ENCODE data around the gene AGRN. TPM values are rescaled to one million over a fixed set of nuclear protein-coding genes. Genes with fewer than 3 reads are reported as not detected.
"Not testable (repeated sequence)": the region's sequence is repeated elsewhere in the genome, so short reads cannot be mapped to it uniquely, and the experiment has no call there.

The AGRN gene
- total RNA-seq, 1 experiment from 2014 or later = 184 TPM

DNA sequence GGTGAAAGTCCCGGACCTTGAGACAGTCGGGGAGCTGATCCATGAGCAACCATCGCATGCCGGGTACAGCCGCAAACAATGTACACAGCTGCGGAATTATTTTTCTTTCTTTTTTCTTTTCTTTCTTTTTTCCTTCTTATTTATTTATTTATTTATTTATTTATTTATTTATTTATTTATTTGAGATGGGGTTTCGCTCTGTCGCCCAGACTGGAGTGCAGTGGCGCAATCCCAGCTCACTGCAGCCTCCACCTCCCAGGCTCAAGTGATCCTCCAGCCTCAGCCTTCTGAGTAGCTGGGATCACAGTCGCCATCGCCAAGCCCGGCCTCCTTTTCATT is 35.5 kb upstream of the AGRN start:
- H3K4me3 Mint-ChIP-seq = no peak overlapping the region
- H3K4me1 Mint-ChIP-seq = no peaks in the 10 kb centered on the region
- H3K27me3 Mint-ChIP-seq (ENCODE audit: low read depth) = peaks cover 64% of the 10 kb centered on the region
- ChIA-PET CTCF (interaction anchor here (0.5 to 6.3 kb wide), 35 partner anchors 9 to 307 kb away, joined by 3 to 77 read pairs (median 4); partner anchors contain the start of genes HES4, ISG15, PLEKHN1 and RNF223), POLR2A (interaction anchor here (1.2 kb wide), 1 partner anchor 56 kb away, joined by 5 read pairs; no protein-coding TSS in a partner anchor)
- ATAC-seq = no peak
- TF ChIP-seq, protein P1, sequence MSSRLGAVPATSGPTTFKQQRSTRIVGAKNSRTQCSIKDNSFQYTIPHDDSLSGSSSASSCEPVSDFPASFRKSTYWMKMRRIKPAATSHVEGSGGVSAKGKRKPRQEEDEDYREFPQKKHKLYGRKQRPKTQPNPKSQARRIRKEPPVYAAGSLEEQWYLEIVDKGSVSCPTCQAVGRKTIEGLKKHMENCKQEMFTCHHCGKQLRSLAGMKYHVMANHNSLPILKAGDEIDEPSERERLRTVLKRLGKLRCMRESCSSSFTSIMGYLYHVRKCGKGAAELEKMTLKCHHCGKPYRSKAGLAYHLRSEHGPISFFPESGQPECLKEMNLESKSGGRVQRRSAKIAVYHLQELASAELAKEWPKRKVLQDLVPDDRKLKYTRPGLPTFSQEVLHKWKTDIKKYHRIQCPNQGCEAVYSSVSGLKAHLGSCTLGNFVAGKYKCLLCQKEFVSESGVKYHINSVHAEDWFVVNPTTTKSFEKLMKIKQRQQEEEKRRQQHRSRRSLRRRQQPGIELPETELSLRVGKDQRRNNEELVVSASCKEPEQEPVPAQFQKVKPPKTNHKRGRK (CRISPR knock-in tag; IDR thresholded peaks at IDR 0.05; ENCODE audit: borderline replicate concordance) = no peak
- TF ChIP-seq HMGA2 (CRISPR knock-in tag; IDR thresholded peaks at IDR 0.05) = peak; percentile 32; the same call in 1 of the 2 replicates
- H3K27ac Mint-ChIP-seq = no peak overlapping the region
- H3K9me3 Mint-ChIP-seq = peaks cover 12% of the 10 kb centered on the region
- DNase-seq (ENCODE audit: low spot score) = no peak
- H3K36me3 Mint-ChIP-seq = no peaks in the 10 kb centered on the region

DNA sequence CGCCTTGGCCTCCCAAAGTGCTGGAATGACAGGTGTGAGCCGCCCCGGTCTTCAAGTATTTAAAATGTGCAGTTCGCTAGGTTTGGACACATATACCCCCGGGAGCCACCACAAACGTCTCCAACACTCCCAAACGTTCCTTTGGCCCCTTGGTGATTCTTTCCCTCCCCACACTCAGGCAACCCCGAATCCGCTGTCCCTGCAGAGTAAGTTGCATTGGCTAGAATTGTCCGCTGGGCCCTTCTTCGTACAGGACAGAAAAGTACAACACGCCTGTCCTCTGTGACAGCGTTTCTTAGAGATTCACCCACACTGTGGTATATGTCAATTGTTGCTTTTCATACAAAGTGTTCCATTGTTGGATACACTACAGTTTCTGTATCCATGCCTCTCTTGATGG is 34.8 kb upstream of the AGRN start:
- Mint-ChIP-seq H3K27me3 (ENCODE audit: low read depth) (peaks cover 71% of the 10 kb centered on the region), H3K9me3 (peaks cover 12% of the 10 kb centered on the region), H3K36me3 (no peaks in the 10 kb centered on the region), H3K27ac (no peak overlapping the region), H3K4me3 (no peak overlapping the region), H3K4me1 (no peaks in the 10 kb centered on the region)
- CTCF ChIA-PET = interaction anchor here (0.7 to 6.3 kb wide), 19 partner anchors 9 to 307 kb away, joined by 3 to 77 read pairs (median 6); partner anchors contain the start of genes HES4, PLEKHN1 and UBE2J2
- POLR2A ChIA-PET = interaction anchor here (1.2 kb wide), 1 partner anchor 56 kb away, joined by 5 read pairs; no protein-coding TSS in a partner anchor
- ATAC-seq (no peak), DNase-seq (ENCODE audit: low spot score) (no peak)
- TF ChIP-seq, protein P2, sequence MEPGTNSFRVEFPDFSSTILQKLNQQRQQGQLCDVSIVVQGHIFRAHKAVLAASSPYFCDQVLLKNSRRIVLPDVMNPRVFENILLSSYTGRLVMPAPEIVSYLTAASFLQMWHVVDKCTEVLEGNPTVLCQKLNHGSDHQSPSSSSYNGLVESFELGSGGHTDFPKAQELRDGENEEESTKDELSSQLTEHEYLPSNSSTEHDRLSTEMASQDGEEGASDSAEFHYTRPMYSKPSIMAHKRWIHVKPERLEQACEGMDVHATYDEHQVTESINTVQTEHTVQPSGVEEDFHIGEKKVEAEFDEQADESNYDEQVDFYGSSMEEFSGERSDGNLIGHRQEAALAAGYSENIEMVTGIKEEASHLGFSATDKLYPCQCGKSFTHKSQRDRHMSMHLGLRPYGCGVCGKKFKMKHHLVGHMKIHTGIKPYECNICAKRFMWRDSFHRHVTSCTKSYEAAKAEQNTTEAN (CRISPR knock-in tag; IDR thresholded peaks at IDR 0.05) = no peak
- TF ChIP-seq, protein P3, sequence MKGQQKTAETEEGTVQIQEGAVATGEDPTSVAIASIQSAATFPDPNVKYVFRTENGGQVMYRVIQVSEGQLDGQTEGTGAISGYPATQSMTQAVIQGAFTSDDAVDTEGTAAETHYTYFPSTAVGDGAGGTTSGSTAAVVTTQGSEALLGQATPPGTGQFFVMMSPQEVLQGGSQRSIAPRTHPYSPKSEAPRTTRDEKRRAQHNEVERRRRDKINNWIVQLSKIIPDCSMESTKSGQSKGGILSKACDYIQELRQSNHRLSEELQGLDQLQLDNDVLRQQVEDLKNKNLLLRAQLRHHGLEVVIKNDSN (CRISPR knock-in tag; IDR thresholded peaks at IDR 0.05) = no peak

DNA sequence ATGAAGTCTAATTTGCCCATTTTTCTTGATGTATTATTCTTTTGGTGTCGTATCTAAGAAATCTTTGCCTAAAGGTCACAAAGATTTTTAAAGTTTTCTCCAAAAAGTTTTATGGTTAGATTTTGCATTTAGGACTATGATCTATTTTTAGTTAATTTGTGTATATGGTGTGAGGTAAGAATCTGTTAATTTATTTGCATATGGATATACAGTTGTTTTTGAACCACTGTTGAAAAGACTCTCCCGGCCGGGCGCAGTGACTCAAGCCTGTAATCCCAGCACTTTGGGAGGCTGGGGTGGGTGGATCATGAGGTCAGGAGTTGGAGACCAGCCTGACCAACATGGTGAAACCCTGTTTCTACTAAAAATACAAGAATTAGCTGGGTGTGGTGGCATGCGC is 31.9 kb upstream of the AGRN start:
- POLR2A ChIA-PET; ATAC-seq; CTCF ChIA-PET; DNase-seq (ENCODE audit: low spot score); H3K36me3 Mint-ChIP-seq; H3K27ac Mint-ChIP-seq; H3K4me1 Mint-ChIP-seq; H3K4me3 Mint-ChIP-seq: not testable (repeated sequence)
- Mint-ChIP-seq H3K9me3 (peaks cover 21% of the 10 kb centered on the region), H3K27me3 (ENCODE audit: low read depth) (peaks cover 91% of the 10 kb centered on the region)

DNA sequence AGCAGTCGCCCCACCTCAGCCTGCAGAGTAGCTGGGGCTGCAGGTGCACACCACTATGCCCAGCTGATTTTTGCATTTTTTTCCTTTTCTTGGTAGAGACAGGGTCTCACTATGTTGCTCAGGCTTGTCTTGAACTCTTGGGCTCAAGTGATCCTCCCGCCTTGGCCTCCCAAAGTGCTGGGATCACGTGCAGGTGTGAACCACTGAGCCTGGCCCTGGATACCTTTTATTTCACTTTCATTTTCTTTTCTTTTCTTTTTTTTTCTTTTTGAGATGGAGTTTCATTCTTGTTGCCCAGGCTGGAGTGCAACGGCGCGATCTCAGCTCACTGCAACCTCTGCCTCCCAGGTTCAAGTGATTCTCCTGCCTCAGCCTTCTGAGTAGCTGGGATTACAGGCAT is 28.6 kb upstream of the AGRN start:
- DNase-seq (ENCODE audit: low spot score); ATAC-seq; H3K27ac Mint-ChIP-seq; H3K36me3 Mint-ChIP-seq; POLR2A ChIA-PET; H3K4me1 Mint-ChIP-seq; CTCF ChIA-PET; H3K4me3 Mint-ChIP-seq: not testable (repeated sequence)
- H3K27me3 Mint-ChIP-seq (ENCODE audit: low read depth) = peaks cover 92% of the 10 kb centered on the region
- peaks cover 21% of the 10 kb centered on the region for H3K9me3 Mint-ChIP-seq

DNA sequence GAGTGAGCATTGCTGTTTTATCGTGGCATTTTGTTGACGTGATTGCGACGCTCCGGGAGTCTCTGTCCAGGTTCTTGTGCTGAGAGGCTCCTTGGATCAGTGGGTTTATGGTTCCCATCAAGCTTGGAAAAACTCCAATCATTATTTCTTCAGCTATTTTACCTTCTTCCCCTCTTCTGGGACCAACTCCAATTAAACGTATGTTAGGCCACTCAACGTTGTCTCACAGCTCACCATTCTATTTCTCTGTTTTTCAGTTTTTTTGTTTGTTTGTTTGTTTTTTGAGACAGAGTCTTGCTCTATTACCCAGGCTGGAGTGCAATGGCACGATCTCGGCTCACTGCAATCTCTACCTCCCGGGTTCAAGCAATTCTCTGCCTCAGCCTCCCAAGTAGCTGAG is 28.0 kb upstream of the AGRN start:
- ChIA-PET POLR2A (no interaction called here), CTCF (interaction anchor here (3.7 kb wide), 1 partner anchor 8 kb away, joined by 17 read pairs; no protein-coding TSS in a partner anchor)
- peaks cover 4% of the 10 kb centered on the region for H3K4me1 Mint-ChIP-seq
- DNase-seq (ENCODE audit: low spot score) (no peak), ATAC-seq (no peak)
- peaks cover 7% of the 10 kb centered on the region; the same call in 1 of the 2 replicates for H3K36me3 Mint-ChIP-seq
- TF ChIP-seq ZNF121 (CRISPR knock-in tag; IDR thresholded peaks at IDR 0.05) (no peak), MYBL2 (CRISPR knock-in tag; IDR thresholded peaks at IDR 0.05) (no peak)
- H3K27ac Mint-ChIP-seq = no peak overlapping the region
- H3K9me3 Mint-ChIP-seq = peaks cover 21% of the 10 kb centered on the region
- H3K27me3 Mint-ChIP-seq (ENCODE audit: low read depth) = peaks cover 89% of the 10 kb centered on the region
- H3K4me3 Mint-ChIP-seq = no peak overlapping the region

DNA sequence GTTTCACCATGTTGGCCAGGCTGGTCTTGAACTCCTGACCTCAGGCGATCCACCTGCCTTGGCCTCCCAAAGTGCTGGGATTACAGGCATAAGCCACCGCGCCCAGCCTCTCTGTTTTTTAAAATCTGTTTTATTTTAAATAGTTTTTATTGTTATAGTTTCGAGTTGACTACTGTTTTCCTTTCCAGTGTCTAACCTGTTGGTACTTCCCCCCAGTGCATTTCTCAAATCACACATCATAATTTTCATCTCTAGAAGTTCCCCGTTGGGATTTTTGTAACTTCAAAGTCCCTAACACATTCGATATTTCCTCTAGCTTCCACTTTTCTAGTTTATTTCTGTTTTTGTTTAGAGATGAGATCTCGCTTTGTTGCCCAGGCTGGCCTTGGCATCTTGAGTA is 27.6 kb upstream of the AGRN start:
- CTCF ChIA-PET = interaction anchor here (3.7 kb wide), 1 partner anchor 8 kb away, joined by 17 read pairs; no protein-coding TSS in a partner anchor
- POLR2A ChIA-PET = no interaction called here
- H3K36me3 Mint-ChIP-seq = peaks cover 7% of the 10 kb centered on the region; the same call in 1 of the 2 replicates
- peaks cover 5% of the 10 kb centered on the region for H3K4me1 Mint-ChIP-seq
- no peak overlapping the region for H3K4me3 Mint-ChIP-seq
- H3K9me3 Mint-ChIP-seq = peaks cover 21% of the 10 kb centered on the region
- ATAC-seq = no peak
- H3K27ac Mint-ChIP-seq = no peak overlapping the region
- H3K27me3 Mint-ChIP-seq (ENCODE audit: low read depth) = peaks cover 92% of the 10 kb centered on the region
- no peak for DNase-seq (ENCODE audit: low spot score)
- TF ChIP-seq RORB (CRISPR knock-in tag; IDR thresholded peaks at IDR 0.05) (no peak), FOXJ3 (CRISPR knock-in tag; IDR thresholded peaks at IDR 0.05; ENCODE audit: borderline replicate concordance) (no peak), GABPB1 (CRISPR knock-in tag; IDR thresholded peaks at IDR 0.05) (no peak), JAZF1 (CRISPR knock-in tag; IDR thresholded peaks at IDR 0.05) (no peak), ZNF138 (CRISPR knock-in tag; conservative IDR thresholded peaks at IDR 0.05) (no peak), EMX1 (CRISPR knock-in tag; IDR thresholded peaks at IDR 0.05) (no peak), ZNF396 (CRISPR knock-in tag; IDR thresholded peaks at IDR 0.05; ENCODE audit: borderline replicate concordance) (no peak), NR1H2 (CRISPR knock-in tag; IDR thresholded peaks at IDR 0.05) (no peak)
- TF ChIP-seq, protein P4, sequence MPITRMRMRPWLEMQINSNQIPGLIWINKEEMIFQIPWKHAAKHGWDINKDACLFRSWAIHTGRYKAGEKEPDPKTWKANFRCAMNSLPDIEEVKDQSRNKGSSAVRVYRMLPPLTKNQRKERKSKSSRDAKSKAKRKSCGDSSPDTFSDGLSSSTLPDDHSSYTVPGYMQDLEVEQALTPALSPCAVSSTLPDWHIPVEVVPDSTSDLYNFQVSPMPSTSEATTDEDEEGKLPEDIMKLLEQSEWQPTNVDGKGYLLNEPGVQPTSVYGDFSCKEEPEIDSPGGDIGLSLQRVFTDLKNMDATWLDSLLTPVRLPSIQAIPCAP (CRISPR knock-in tag; IDR thresholded peaks at IDR 0.05) = no peak
- TF ChIP-seq, protein P5, sequence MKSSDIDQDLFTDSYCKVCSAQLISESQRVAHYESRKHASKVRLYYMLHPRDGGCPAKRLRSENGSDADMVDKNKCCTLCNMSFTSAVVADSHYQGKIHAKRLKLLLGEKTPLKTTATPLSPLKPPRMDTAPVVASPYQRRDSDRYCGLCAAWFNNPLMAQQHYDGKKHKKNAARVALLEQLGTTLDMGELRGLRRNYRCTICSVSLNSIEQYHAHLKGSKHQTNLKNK (CRISPR knock-in tag; IDR thresholded peaks at IDR 0.05) = no peak
- TF ChIP-seq, protein P6, sequence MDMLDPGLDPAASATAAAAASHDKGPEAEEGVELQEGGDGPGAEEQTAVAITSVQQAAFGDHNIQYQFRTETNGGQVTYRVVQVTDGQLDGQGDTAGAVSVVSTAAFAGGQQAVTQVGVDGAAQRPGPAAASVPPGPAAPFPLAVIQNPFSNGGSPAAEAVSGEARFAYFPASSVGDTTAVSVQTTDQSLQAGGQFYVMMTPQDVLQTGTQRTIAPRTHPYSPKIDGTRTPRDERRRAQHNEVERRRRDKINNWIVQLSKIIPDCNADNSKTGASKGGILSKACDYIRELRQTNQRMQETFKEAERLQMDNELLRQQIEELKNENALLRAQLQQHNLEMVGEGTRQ (CRISPR knock-in tag; IDR thresholded peaks at IDR 0.05) = no peak

Measured in WTC11 (cell line).